ENCODE results near the gene PIM1.

Gene PIM1

GRCh38 chr6:37207903-37208456 is 38.0 kb downstream of the PIM1 start:
- POLR2A ChIA-PET: no interaction called here

GRCh38 chr6:37208793-37209192 is 38.8 kb downstream of the PIM1 start:
- POLR2A ChIA-PET: no interaction called here
- no peak for DNase-seq (ENCODE audit: extremely low spot score)
- TF ChIP-seq CTCF (IDR thresholded peaks at IDR 0.05; ENCODE audit: control extremely low read depth, extremely low read depth, low read depth, missing control alignments): no peak
- CTCF ChIA-PET: interaction anchor here (0.7 to 25.6 kb wide), 26 partner anchors 10 to 442 kb away, joined by 3 to 774 read pairs (median 6); partner anchors contain the start of genes FGD2, MTCH1 and PIM1

More at GRCh38 chr6:37207903-37208456, 38.0 kb downstream of the PIM1 start:
- CTCF ChIA-PET: interaction anchor here (0.8 to 25.6 kb wide), 15 partner anchors 9 to 442 kb away, joined by 3 to 774 read pairs (median 25); partner anchors contain the start of genes FGD2 and PIM1
- peak; percentile 81 for DNase-seq (ENCODE audit: extremely low spot score)
- peak; percentile 62 for TF ChIP-seq CTCF (IDR thresholded peaks at IDR 0.05; ENCODE audit: control extremely low read depth, extremely low read depth, low read depth, missing control alignments)

GRCh38 chr6:37209461-37210205 is 39.7 kb downstream of the PIM1 start:
- ChIA-PET CTCF (interaction anchor here (0.7 to 25.6 kb wide), 51 partner anchors 11 to 586 kb away, joined by 3 to 774 read pairs (median 5); partner anchors contain the start of genes C6orf89, FGD2, MTCH1 and PIM1), POLR2A (interaction anchor here (0.7 kb wide), 1 partner anchor 192 kb away, joined by 3 read pairs; no protein-coding TSS in a partner anchor)
- no peak for TF ChIP-seq CTCF (IDR thresholded peaks at IDR 0.05; ENCODE audit: control extremely low read depth, extremely low read depth, low read depth, missing control alignments)
- DNase-seq (ENCODE audit: extremely low spot score): no peak

GRCh38 chr6:37210313-37210968 is 40.5 kb downstream of the PIM1 start:
- ChIA-PET CTCF (interaction anchor here (0.7 to 25.6 kb wide), 42 partner anchors 12 to 586 kb away, joined by 3 to 774 read pairs (median 5); partner anchors contain the start of genes C6orf89, FGD2, MTCH1 and PIM1), POLR2A (interaction anchor here (0.7 kb wide), 1 partner anchor 192 kb away, joined by 3 read pairs; no protein-coding TSS in a partner anchor)
- DNase-seq (ENCODE audit: extremely low spot score): peak; percentile 74
- peak; percentile 90 for TF ChIP-seq CTCF (IDR thresholded peaks at IDR 0.05; ENCODE audit: control extremely low read depth, extremely low read depth, low read depth, missing control alignments)

GRCh38 chr6:37212268-37212667 is 42.3 kb downstream of the PIM1 start:
- ChIA-PET CTCF (interaction anchor here (1.0 to 25.6 kb wide), 9 partner anchors 10 to 186 kb away, joined by 3 to 774 read pairs (median 36); partner anchors contain the start of gene PIM1), POLR2A (no interaction called here)
- DNase-seq (ENCODE audit: extremely low spot score): no peak
- TF ChIP-seq CTCF (IDR thresholded peaks at IDR 0.05; ENCODE audit: control extremely low read depth, extremely low read depth, low read depth, missing control alignments): no peak

GRCh38 chr6:37218061-37218460 is 48.1 kb downstream of the PIM1 start:
- CTCF ChIA-PET: interaction anchor here (6.4 to 8.2 kb wide), 2 partner anchors 8 to 200 kb away, joined by 42 to 75 read pairs; no protein-coding TSS in a partner anchor
- DNase-seq (ENCODE audit: extremely low spot score): no peak
- no peak for TF ChIP-seq CTCF (IDR thresholded peaks at IDR 0.05; ENCODE audit: control extremely low read depth, extremely low read depth, low read depth, missing control alignments)
- POLR2A ChIA-PET: no interaction called here

All from GM10248 (cell line).